Activated T-helper 2 cell treated with anti-CD3 and anti-CD28 coated beads, Interferon-gamma antibody, Interleukin-2, Interleukin-4, amounts not matched to agents 10 μg/mL and 5 μg/mL and 100 μg/mL, durations not matched to agents 14 hours and 24 hours and 36 hours (primary cell): Measurements from ENCODE around the gene NXPH3. TPM values are rescaled to one million over a fixed set of nuclear protein-coding genes. Genes with fewer than 3 reads are reported as not detected.

ENCODE experiments used
- DNase-seq: peaks from one replicate; pipeline ENCODE4 v3.0.0; 2021; ENCODE audit warnings: low spot score
- H3K27ac Mint-ChIP-seq: one replicate; pipeline ENCODE4 v1.8.0; 2021; ENCODE audit warnings: mixed read lengths
- H3K27me3 Mint-ChIP-seq: one replicate; pipeline ENCODE4 v1.8.0; 2021; ENCODE audit warnings: low read depth, mixed read lengths
- H3K36me3 Mint-ChIP-seq: one replicate; pipeline ENCODE4 v1.8.0; 2021; ENCODE audit warnings: low read depth, mixed read lengths
- H3K4me1 Mint-ChIP-seq: one replicate; pipeline ENCODE4 v1.8.0; 2021; ENCODE audit warnings: low read depth, mixed read lengths
- H3K4me3 Mint-ChIP-seq: one replicate; pipeline ENCODE4 v1.8.0; 2021; ENCODE audit warnings: low read depth, mild to moderate bottlenecking, moderate library complexity, mixed read lengths
- H3K9me3 Mint-ChIP-seq: one replicate; pipeline ENCODE4 v1.8.0; 2021; ENCODE audit warnings: mixed read lengths
- intact Hi-C: fragments of 100-400 bp; cut with micrococcal nuclease; formaldehyde crosslinking; loops from one replicate; pipeline ENCODE4 v1.15.1; 2023
- total RNA-seq: library from RNA; stranded (reverse); gene quantifications from 2 replicates; pipeline ENCODE4 v1.2.3, GENCODE V29; 2022

The NXPH3 gene
- total RNA-seq, 1 donor from 2014 or later, result 0.21 TPM

DNA sequence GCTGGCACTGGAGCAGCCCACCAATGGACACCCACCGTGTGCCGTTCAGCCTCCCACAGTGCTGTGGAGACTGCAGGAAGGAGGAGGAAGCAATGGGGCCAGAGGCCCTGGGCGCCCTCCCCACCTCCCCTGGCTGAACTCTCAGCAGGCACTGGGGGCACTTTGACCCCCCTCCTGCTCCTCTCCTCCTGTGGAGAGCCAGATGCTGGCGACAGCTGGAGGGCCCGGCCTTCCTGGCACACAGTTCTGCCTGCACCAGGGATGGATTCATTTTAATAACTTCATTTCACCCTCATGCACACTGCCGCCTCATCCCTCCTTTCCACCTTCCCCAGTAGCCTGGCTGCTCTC, 6.0 kb downstream of the NXPH3 start:
- DNase-seq, result no peak
- intact Hi-C loops, result no loop called here
- Mint-ChIP-seq H3K36me3 (no peaks in the 10 kb centered on the region), H3K4me3 (no peak overlapping the region), H3K27ac (no peak overlapping the region), H3K27me3 (peaks cover 18% of the 10 kb centered on the region), H3K4me1 (peaks cover 3% of the 10 kb centered on the region), H3K9me3 (no peaks in the 10 kb centered on the region)

DNA sequence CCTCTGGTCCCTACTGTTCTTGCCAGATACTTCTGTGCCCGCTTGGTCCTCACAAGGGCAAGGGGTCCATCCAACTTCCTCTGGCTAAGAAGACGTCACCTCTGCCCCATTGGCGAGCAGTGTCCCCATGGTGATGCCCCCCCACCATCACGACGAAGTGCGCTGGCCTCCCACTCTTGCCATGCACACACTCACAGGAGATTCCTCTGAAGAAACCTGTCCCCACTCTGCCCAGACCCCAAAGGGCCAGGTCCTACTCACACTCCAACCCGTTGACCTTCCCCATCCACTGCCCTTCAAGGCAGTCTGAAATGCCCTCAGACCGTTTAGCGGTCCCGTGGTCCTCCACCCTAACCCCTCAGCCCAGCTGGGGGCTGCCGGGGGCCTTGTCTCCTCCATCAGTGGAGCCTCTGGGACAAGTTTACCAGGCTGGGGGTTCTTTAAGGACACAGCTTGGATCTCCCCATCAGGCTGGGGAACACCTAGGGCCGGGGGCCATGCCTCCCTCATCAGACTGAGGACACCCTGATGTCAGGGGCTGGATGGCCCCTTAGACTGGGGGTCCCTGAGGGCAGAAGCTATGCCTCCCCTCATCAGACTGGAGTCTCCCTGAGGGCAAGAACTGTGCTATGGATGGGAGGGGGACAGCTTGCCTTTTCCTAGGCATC, 6.5 kb downstream of the NXPH3 start:
- intact Hi-C loops, result no loop called here
- Mint-ChIP-seq H3K36me3 (no peaks in the 10 kb centered on the region), H3K4me1 (peaks cover 3% of the 10 kb centered on the region), H3K4me3 (no peak overlapping the region), H3K9me3 (no peaks in the 10 kb centered on the region), H3K27ac (no peak overlapping the region), H3K27me3 (peaks cover 13% of the 10 kb centered on the region)
- no peak for DNase-seq

DNA sequence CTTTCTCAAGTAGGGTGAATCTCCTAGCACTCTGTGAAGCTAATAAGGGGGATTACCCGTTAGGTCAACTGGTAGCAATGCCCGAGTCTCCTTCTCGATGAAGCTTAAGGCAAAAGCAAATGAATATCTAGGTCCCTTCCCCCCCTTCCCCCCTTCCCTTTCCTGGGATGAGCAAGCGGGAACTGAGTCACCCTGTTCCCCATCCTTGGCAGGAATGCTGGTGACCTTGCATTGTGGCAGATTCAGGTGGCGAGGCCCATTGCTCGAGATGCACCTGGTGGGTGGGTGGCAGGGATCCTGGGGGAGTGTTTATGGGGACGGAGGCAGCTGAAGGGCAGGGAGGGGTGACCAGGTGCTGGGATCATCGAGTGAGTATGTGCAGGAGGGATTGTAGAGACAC, 7.1 kb downstream of the NXPH3 start:
- Mint-ChIP-seq H3K9me3 (no peaks in the 10 kb centered on the region), H3K27me3 (peaks cover 7% of the 10 kb centered on the region), H3K27ac (no peak overlapping the region), H3K4me1 (peaks cover 3% of the 10 kb centered on the region), H3K36me3 (no peaks in the 10 kb centered on the region), H3K4me3 (no peak overlapping the region)
- DNase-seq, result no peak
- intact Hi-C loops, result no loop called here

DNA sequence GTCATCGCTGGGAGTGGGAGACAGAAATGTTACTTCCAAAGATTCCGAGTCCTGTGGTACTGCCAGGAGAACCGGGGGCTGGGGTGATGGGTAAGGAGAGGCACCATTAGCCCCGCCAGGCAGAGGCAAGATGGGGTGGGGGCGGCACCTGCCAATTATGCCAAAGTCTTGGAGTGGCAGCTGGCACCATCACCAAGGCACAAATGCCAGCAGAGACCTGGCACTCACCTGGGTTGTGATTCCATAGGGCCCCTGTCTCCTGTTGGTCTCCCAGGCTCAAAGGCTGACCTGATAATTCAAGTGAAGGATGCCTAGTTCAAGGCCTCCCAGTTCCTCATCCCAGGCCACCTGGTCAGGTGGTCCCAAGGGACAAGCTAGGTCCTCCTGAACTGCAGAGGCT, 7.6 kb downstream of the NXPH3 start:
- Mint-ChIP-seq H3K36me3 (no peaks in the 10 kb centered on the region), H3K27me3 (peaks cover 3% of the 10 kb centered on the region), H3K4me1 (no peaks in the 10 kb centered on the region), H3K4me3 (no peak overlapping the region), H3K27ac (no peak overlapping the region), H3K9me3 (no peaks in the 10 kb centered on the region)
- no peak for DNase-seq
- intact Hi-C loops, result no loop called here

DNA sequence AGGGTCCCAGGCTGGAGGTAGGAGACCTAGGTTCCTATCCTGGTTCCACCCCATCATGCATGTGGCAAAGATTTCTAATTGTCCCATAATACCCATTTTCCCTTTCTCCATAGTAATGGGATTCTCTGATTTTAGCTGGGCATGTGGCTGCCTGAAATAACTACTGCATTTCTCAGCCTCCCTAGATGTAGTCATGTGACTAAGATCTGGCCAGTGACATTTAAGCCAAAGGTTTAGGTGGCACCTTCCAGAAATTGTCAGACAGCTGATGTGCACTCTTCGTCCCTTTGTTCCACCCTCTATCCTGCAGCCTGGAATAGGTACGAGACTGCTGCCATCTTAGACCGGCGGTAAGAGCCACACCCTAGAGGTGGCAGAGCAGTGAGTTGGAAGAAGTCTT, 8.2 kb downstream of the NXPH3 start:
- Mint-ChIP-seq H3K4me3 (no peak overlapping the region), H3K9me3 (no peaks in the 10 kb centered on the region), H3K27ac (no peak overlapping the region), H3K36me3 (no peaks in the 10 kb centered on the region), H3K4me1 (no peaks in the 10 kb centered on the region), H3K27me3 (peaks cover under 1% of the 10 kb centered on the region)
- no peak for DNase-seq
- intact Hi-C loops, result no loop called here

DNA sequence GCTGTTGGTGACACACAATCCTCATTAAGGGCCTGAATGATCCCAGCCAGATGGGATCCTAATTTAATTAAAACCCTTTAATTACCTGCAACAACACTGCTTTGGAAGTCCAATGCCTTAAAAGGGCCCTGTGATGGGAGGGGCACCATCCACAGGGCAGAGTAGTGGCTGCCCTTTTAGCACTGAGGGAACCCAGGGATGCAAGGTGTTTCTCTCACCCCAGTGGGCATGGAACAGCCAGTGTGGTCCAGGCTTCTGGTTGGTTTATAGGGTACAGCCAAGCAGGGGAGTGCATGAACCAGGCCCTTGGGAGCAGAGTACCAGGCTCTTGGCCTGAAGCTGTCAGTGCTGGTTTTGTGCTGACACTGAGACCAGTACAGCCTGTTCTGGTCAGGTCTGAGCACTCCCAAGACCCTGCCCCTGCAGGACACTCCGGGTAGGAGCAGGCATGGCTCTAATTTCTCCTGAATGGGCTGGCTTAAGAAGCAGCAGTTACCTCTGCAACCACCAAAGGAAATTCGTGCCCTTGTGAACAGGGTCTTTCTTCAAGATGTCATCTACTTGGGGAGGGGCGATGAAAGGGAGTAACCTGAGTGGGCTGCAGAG, 9.9 kb downstream of the NXPH3 start:
- intact Hi-C loops, result no loop called here
- no peak for DNase-seq
- Mint-ChIP-seq H3K9me3 (no peaks in the 10 kb centered on the region), H3K27ac (no peak overlapping the region), H3K4me3 (no peak overlapping the region), H3K27me3 (no peaks in the 10 kb centered on the region), H3K4me1 (no peaks in the 10 kb centered on the region), H3K36me3 (no peaks in the 10 kb centered on the region)

DNA sequence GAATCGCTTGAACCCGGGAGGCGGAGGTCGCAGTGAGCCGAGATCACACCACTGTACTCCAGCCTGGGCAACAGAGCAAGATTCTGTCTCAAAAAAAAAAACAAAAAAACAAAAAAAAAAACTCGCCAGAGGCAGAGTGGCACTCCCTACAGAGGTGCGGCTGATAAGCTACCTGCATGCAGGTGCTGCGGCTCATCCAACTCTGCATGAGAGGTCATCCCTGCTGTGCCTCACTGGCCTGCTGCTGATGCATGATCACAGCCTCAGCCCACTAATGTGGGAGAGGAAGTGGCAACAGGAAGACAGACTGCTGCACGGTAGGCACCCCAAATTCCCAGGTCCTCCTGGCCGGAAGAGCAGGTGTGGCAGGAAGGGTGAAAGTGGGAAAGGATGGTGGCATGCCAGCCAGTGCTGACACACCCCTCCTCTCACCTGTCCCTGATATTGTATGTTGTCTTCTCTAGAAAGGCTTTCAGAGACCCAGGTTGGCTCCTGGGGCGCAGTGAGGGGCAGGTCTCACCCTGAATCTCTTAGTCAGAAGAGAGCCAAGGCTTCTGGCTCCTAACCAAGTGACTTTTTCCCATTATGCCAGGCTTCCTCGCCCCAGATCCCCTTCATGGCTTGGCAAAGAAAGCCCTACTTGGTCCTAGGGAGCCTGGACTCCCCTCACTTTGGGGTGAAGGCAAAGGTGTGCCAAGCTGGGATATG, 11.8 kb downstream of the NXPH3 start:
- no peaks in the 10 kb centered on the region for H3K4me1 Mint-ChIP-seq
- DNase-seq, result no peak
- intact Hi-C loops, result no loop called here
- H3K27ac Mint-ChIP-seq, result no peak overlapping the region
- H3K36me3 Mint-ChIP-seq, result no peaks in the 10 kb centered on the region
- H3K4me3 Mint-ChIP-seq, result no peak overlapping the region
- H3K27me3 Mint-ChIP-seq, result no peaks in the 10 kb centered on the region
- no peaks in the 10 kb centered on the region for H3K9me3 Mint-ChIP-seq

DNA sequence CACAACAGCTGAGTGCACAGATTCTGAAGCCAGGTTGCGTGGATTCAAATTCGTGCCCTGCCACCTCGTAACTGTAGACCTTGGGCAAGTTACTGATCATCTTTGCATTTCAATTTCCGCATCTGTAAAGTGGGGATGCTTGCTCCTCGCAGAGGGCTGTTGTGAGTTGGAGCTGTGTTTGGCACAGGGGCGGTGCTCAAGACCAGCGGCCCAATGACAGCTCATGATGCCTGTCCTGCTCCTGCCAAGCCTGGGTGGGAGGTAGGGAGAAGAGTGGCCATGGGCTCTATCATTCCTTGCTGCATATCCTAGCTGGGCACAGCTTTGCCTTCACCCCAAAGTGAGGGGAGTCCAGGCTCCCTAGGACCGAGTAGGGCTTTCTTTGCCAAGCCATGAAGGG, 12.6 kb downstream of the NXPH3 start:
- no peak overlapping the region for H3K4me3 Mint-ChIP-seq
- no peaks in the 10 kb centered on the region for H3K9me3 Mint-ChIP-seq

DNA sequence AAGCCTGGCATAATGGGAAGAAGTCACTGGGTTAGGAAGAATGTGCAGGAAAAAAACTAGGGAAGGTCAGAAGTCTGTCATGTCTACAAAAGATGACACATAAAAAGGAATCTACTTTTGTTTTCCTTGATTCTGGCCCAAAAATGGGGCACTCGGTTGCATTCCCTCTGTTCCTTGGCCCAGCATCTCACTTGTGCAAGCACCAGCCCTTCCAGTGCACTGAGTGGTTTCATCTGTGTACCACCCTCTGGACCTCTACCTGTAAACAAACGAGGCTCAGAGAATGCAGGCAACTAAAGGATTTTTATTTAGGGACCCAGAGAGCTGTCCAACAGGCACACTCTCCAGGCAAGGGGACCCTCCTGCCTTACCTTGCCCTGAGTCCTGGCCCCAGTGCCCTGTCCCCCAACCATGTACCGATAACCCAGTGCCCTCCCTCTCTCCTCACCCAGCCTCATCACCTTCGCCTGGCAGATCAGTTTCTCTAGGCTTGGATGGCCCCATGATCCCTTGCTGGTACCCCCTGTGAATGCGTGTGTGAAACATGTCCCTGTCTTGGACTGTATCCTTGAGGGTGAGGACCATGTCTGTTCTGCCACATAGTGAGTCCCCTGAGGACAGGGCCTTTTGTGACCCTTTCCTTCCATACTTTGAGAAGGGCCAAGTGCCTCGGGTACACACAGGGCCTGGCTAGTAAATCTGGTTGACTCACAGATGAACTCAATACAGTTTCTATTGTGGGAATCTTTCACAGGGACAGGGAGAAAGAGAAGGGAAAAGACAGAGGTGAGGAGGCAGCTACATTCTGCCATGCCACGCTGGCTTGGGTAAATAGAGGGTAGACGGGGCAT, 13.3 kb downstream of the NXPH3 start:
- DNase-seq, result no peak
- no peaks in the 10 kb centered on the region for H3K36me3 Mint-ChIP-seq
- intact Hi-C loops, result no loop called here
- no peak overlapping the region for H3K4me3 Mint-ChIP-seq
- H3K4me1 Mint-ChIP-seq, result no peaks in the 10 kb centered on the region
- H3K27me3 Mint-ChIP-seq, result no peaks in the 10 kb centered on the region
- no peak overlapping the region for H3K27ac Mint-ChIP-seq
- no peaks in the 10 kb centered on the region for H3K9me3 Mint-ChIP-seq

More for the DNA sequence above, 12.6 kb downstream of the NXPH3 start:
- Mint-ChIP-seq H3K27ac (no peak overlapping the region), H3K4me1 (no peaks in the 10 kb centered on the region), H3K36me3 (no peaks in the 10 kb centered on the region), H3K27me3 (no peaks in the 10 kb centered on the region)
- DNase-seq, result no peak
- intact Hi-C loops, result no loop called here

DNA sequence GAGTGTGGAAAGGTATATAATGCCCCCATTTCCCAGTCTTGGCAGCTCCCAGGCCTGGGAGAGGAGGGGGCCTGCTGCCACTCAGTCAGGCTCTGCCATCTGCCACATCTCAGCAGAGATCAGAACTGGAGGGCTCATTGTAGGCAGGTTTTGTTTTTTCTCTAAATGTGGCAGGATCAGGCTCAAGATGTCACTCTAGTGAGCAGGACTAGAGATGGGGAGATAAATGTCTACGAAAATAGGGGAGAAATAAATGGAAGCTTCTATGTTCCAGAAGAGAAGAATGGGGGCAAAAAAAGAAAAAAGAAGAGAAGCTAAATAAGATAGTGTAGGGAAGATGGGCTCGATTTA, 13.9 kb downstream of the NXPH3 start:
- H3K36me3 Mint-ChIP-seq, result no peaks in the 10 kb centered on the region
- no peaks in the 10 kb centered on the region for H3K4me1 Mint-ChIP-seq
- no peaks in the 10 kb centered on the region for H3K27me3 Mint-ChIP-seq
- no peak overlapping the region for H3K27ac Mint-ChIP-seq
- no peaks in the 10 kb centered on the region for H3K9me3 Mint-ChIP-seq
- intact Hi-C loops, result no loop called here
- DNase-seq, result no peak
- no peak overlapping the region for H3K4me3 Mint-ChIP-seq

DNA sequence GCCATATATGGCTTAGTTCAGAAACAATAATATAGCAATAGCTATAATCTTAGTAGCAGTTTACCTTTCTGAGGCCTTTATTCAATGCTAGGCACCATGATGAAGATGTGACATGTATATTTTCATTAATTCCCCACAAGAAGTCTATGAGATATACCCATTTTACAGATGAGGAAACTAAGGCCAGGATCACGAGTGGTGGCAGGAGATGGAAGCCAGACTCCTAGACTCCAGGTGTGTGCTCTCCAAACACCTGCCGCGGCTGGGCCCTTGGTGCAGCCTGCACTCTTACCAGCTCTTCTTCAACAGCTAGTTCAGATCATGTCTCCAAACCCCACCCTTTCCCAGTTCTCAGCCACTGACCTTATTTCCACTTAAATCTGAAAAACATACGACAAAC, 15.2 kb downstream of the NXPH3 start:
- peaks cover 3% of the 10 kb centered on the region for H3K36me3 Mint-ChIP-seq
- intact Hi-C loops, result no loop called here
- no peaks in the 10 kb centered on the region for H3K4me1 Mint-ChIP-seq
- DNase-seq, result no peak
- H3K27ac Mint-ChIP-seq, result no peak overlapping the region
- no peaks in the 10 kb centered on the region for H3K9me3 Mint-ChIP-seq
- H3K27me3 Mint-ChIP-seq, result no peaks in the 10 kb centered on the region
- H3K4me3 Mint-ChIP-seq, result no peak overlapping the region

DNA sequence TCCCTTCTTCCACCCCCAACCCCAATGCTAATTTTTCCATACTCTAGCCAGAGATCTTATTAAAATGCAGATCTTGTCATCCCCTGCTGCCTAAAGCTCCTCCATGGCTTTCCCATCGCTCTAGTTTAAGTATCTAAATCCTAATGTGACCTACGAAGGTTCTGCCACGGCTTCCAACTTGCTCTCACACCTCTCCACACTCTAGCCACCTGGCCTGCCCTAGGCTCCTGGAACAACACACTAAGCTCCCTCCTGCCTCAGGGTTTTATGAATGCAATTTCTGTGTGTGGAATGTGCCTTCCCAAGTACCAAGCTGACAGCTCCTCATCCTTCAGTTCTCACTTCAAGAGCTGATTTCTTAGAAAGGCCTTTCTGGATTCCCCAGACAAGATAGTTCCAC, 16.6 kb downstream of the NXPH3 start:
- intact Hi-C loops, result no loop called here
- H3K27ac Mint-ChIP-seq, result no peak overlapping the region
- no peaks in the 10 kb centered on the region for H3K9me3 Mint-ChIP-seq
- no peaks in the 10 kb centered on the region for H3K27me3 Mint-ChIP-seq
- H3K4me1 Mint-ChIP-seq, result peaks cover 5% of the 10 kb centered on the region
- H3K4me3 Mint-ChIP-seq, result no peak overlapping the region
- peaks cover 13% of the 10 kb centered on the region for H3K36me3 Mint-ChIP-seq
- DNase-seq, result no peak

DNA sequence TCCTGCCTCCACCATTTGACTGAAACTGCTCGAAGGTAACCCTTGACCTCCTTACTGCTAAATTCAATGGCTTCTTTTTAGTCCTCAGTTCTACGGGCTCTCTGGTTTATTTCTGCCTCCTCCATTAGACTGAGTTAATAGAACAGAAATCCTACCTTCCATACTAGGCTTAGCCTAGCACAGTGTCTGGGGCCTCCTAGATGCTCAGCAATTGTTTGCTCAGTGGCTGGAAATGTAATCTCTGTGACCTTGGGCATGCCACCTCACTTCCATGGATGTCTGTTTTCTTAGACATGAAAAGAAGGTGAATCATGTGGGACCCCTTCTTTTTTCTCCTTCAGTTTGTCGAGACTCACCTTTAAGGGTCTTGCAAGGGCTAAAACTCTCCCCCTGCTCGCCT, 19.7 kb downstream of the NXPH3 start:
- H3K36me3 Mint-ChIP-seq, result peaks cover 35% of the 10 kb centered on the region
- DNase-seq, result no peak
- intact Hi-C loops, result no loop called here
- H3K4me1 Mint-ChIP-seq, result peaks cover 7% of the 10 kb centered on the region
- H3K27me3 Mint-ChIP-seq, result no peaks in the 10 kb centered on the region
- no peak overlapping the region for H3K4me3 Mint-ChIP-seq
- no peaks in the 10 kb centered on the region for H3K9me3 Mint-ChIP-seq
- no peak overlapping the region for H3K27ac Mint-ChIP-seq
